HepG2 (cell line): ENCODE measurements around the gene COX4I2. TPM values are rescaled to one million over a fixed set of nuclear protein-coding genes. Genes with fewer than 3 reads are reported as not detected.

Source experiments
- GTF3A ChIP-seq: sonication (generic); formaldehyde crosslinking; conservative IDR thresholded peaks from 2 replicates; pipeline ENCODE4 v1.4.0; 2020; ENCODE audit warnings: mild to moderate bottlenecking, missing genetic modification reagents
- MZF1 ChIP-seq: sonication (generic); formaldehyde crosslinking; IDR thresholded peaks from 2 replicates; pipeline ENCODE4 v1.8.1; 2023; ENCODE audit warnings: mild to moderate bottlenecking, missing genetic modification reagents, borderline replicate concordance
- SIX4 ChIP-seq: sonication (generic); formaldehyde crosslinking; IDR thresholded peaks from 2 replicates; pipeline ENCODE4 v1.4.0; 2020; ENCODE audit warnings: missing genetic modification reagents
- SRSF9 ChIP-seq: fragments of 200-400 bp; formaldehyde crosslinking; IDR thresholded peaks from 2 replicates; pipeline ENCODE4 v1.6.1; 2018; ENCODE audit warnings: borderline replicate concordance, mild to moderate bottlenecking, low read depth, low read length; ENCODE audit not compliant: insufficient read depth, poor library complexity, severe bottlenecking
- TBX2 ChIP-seq: sonication (generic); formaldehyde crosslinking; IDR thresholded peaks from 2 replicates; pipeline ENCODE4 v1.5.0; 2020; ENCODE audit warnings: missing genetic modification reagents, mild to moderate bottlenecking, borderline replicate concordance
- ZFP1 ChIP-seq: IDR thresholded peaks from 2 replicates; pipeline ENCODE4 v1.6.1; 2016
- ZFP41 ChIP-seq: sonication (generic); formaldehyde crosslinking; IDR thresholded peaks from 2 replicates; pipeline ENCODE4 v1.4.0; 2020; ENCODE audit warnings: mild to moderate bottlenecking, missing genetic modification reagents, borderline replicate concordance
- ZNF260 ChIP-seq: sonication (generic); formaldehyde crosslinking; IDR thresholded peaks from 2 replicates; pipeline ENCODE4 v1.4.0; 2020; ENCODE audit warnings: missing genetic modification reagents, low read depth, mild to moderate bottlenecking, borderline replicate concordance
- ZNF343 ChIP-seq: sonication (generic); formaldehyde crosslinking; IDR thresholded peaks from 2 replicates; pipeline ENCODE4 v1.4.0; 2020; ENCODE audit warnings: mild to moderate bottlenecking, missing genetic modification reagents
- ZNF709 ChIP-seq: sonication (generic); formaldehyde crosslinking; IDR thresholded peaks from 2 replicates; pipeline ENCODE4 v1.5.0; 2020; ENCODE audit warnings: mild to moderate bottlenecking, missing genetic modification reagents
- polyA plus RNA-seq, 8 experiments: library from polyadenylated mRNA; depleted of rRNA in 3 of 8; stranded (reverse) in 7 of 8; unstranded in 1 of 8; fragments of >200 nt; fragmentation: Illumina TruSeq in 4 of 8; extraction: Trizol in 4 of 8; gene quantifications; 2 replicates each; pipeline versions ENCODE4 v1.2.1 to v1.2.3, GENCODE V29; 2011 to 2016; ENCODE audit warnings: low read depth in 4 of 8, missing spikeins in 1 of 8, mixed read lengths in 1 of 8; ENCODE audit not compliant: insufficient read depth in 1 of 8
- total RNA-seq, 5 experiments: library from RNA; depleted of rRNA; stranded (reverse); fragments of >200 nt; fragmentation: Illumina TruSeq; extraction: Trizol; gene quantifications; 2 replicates each; pipeline ENCODE4 v1.2.3, GENCODE V29; 2016; ENCODE audit warnings: low read depth in 1 of 5
- TF ChIP-seq, protein P1 (sequence below): sonication (generic); formaldehyde crosslinking; IDR thresholded peaks from 2 replicates; pipeline ENCODE4 v1.4.0; 2020; ENCODE audit warnings: missing genetic modification reagents, borderline replicate concordance
- TF ChIP-seq, protein P2 (sequence below): sonication (generic); formaldehyde crosslinking; IDR thresholded peaks from 2 replicates; pipeline ENCODE4 v1.4.0; 2020; ENCODE audit warnings: mild to moderate bottlenecking, missing genetic modification reagents
- TF ChIP-seq, protein P3 (sequence below): sonication (generic); formaldehyde crosslinking; IDR thresholded peaks from 2 replicates; pipeline ENCODE4 v1.4.0; 2020; ENCODE audit warnings: mild to moderate bottlenecking, missing genetic modification reagents, borderline replicate concordance
- TF ChIP-seq, protein P4 (sequence below): IDR thresholded peaks from 2 replicates; pipeline ENCODE4 v1.4.0; 2020; ENCODE audit warnings: mild to moderate bottlenecking, missing genetic modification reagents

COX4I2 gene
- total and polyA plus RNA-seq, 2 of the 13 experiments (the other 11 are each of a cell fraction or from before 2014, with no cell fraction given): 1.1 TPM; not detected in 1

DNA sequence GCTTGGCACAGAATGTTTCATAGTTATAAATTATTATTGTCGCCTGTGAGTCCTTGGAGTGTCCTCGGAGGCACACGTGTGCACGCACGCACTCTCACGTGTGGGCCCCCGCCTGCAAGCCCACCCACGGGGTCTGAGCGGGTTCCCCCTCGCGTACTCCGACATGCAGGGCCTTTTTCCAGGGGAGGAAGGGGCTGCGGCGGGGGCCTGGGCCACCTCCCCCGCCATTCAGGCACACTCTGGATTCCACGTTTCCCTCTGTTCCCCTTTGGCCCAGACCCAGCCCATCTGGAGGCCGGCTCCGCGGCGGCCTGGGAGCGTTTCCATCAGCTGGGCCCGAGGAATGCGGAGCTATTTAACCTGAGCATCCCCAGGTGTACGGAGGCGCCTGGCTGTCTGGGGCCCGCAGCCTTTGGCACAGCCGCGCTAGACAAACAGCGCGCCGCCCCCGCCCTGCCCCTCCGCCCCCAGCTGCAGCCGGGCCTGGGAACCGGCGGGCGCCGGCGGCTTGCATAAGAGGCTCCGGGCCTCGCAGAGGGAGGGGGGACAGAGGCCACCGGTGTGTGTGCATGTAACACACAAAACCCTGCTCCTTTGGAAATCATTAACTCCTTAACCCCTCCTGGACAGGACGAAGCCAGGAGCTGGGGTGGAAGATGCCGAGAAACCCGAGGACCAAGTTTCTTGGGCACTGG lies 29.3 kb upstream of the COX4I2 start (continued):
- TF ChIP-seq, protein P1, sequence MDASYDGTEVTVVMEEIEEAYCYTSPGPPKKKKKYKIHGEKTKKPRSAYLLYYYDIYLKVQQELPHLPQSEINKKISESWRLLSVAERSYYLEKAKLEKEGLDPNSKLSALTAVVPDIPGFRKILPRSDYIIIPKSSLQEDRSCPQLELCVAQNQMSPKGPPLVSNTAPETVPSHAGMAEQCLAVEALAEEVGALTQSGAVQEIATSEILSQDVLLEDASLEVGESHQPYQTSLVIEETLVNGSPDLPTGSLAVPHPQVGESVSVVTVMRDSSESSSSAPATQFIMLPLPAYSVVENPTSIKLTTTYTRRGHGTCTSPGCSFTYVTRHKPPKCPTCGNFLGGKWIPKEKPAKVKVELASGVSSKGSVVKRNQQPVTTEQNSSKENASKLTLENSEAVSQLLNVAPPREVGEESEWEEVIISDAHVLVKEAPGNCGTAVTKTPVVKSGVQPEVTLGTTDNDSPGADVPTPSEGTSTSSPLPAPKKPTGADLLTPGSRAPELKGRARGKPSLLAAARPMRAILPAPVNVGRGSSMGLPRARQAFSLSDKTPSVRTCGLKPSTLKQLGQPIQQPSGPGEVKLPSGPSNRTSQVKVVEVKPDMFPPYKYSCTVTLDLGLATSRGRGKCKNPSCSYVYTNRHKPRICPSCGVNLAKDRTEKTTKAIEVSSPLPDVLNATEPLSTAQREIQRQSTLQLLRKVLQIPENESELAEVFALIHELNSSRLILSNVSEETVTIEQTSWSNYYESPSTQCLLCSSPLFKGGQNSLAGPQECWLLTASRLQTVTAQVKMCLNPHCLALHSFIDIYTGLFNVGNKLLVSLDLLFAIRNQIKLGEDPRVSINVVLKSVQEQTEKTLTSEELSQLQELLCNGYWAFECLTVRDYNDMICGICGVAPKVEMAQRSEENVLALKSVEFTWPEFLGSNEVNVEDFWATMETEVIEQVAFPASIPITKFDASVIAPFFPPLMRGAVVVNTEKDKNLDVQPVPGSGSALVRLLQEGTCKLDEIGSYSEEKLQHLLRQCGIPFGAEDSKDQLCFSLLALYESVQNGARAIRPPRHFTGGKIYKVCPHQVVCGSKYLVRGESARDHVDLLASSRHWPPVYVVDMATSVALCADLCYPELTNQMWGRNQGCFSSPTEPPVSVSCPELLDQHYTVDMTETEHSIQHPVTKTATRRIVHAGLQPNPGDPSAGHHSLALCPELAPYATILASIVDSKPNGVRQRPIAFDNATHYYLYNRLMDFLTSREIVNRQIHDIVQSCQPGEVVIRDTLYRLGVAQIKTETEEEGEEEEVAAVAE (CRISPR knock-in tag): peak; percentile 72; the same call in 1 of the 2 replicates
- TF ChIP-seq SIX4 (CRISPR knock-in tag) (peak; percentile 97), ZFP1 (CRISPR knock-in tag) (peak; percentile 97; the same call in 1 of the 2 replicates), ZNF709 (peak; percentile 98), MZF1 (CRISPR knock-in tag) (peak; percentile 97; the same call in 1 of the 2 replicates), ZNF260 (CRISPR knock-in tag) (no peak), ZNF343 (CRISPR knock-in tag) (no peak; the same call in none of the 2 replicates), TBX2 (peak; percentile 100), ZFP41 (CRISPR knock-in tag) (no peak), SRSF9 (no peak), GTF3A (CRISPR knock-in tag) (peak; percentile 99)
- TF ChIP-seq, protein P2, sequence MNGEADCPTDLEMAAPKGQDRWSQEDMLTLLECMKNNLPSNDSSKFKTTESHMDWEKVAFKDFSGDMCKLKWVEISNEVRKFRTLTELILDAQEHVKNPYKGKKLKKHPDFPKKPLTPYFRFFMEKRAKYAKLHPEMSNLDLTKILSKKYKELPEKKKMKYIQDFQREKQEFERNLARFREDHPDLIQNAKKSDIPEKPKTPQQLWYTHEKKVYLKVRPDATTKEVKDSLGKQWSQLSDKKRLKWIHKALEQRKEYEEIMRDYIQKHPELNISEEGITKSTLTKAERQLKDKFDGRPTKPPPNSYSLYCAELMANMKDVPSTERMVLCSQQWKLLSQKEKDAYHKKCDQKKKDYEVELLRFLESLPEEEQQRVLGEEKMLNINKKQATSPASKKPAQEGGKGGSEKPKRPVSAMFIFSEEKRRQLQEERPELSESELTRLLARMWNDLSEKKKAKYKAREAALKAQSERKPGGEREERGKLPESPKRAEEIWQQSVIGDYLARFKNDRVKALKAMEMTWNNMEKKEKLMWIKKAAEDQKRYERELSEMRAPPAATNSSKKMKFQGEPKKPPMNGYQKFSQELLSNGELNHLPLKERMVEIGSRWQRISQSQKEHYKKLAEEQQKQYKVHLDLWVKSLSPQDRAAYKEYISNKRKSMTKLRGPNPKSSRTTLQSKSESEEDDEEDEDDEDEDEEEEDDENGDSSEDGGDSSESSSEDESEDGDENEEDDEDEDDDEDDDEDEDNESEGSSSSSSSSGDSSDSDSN (CRISPR knock-in tag): peak; percentile 99
- TF ChIP-seq, protein P3, sequence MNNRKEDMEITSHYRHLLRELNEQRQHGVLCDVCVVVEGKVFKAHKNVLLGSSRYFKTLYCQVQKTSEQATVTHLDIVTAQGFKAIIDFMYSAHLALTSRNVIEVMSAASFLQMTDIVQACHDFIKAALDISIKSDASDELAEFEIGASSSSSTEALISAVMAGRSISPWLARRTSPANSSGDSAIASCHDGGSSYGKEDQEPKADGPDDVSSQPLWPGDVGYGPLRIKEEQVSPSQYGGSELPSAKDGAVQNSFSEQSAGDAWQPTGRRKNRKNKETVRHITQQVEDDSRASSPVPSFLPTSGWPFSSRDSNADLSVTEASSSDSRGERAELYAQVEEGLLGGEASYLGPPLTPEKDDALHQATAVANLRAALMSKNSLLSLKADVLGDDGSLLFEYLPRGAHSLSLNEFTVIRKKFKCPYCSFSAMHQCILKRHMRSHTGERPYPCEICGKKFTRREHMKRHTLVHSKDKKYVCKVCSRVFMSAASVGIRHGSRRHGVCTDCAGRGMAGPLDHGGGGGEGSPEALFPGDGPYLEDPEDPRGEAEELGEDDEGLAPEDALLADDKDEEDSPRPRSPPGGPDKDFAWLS (CRISPR knock-in tag): peak; percentile 94; the same call in 1 of the 2 replicates
- TF ChIP-seq, protein P4, sequence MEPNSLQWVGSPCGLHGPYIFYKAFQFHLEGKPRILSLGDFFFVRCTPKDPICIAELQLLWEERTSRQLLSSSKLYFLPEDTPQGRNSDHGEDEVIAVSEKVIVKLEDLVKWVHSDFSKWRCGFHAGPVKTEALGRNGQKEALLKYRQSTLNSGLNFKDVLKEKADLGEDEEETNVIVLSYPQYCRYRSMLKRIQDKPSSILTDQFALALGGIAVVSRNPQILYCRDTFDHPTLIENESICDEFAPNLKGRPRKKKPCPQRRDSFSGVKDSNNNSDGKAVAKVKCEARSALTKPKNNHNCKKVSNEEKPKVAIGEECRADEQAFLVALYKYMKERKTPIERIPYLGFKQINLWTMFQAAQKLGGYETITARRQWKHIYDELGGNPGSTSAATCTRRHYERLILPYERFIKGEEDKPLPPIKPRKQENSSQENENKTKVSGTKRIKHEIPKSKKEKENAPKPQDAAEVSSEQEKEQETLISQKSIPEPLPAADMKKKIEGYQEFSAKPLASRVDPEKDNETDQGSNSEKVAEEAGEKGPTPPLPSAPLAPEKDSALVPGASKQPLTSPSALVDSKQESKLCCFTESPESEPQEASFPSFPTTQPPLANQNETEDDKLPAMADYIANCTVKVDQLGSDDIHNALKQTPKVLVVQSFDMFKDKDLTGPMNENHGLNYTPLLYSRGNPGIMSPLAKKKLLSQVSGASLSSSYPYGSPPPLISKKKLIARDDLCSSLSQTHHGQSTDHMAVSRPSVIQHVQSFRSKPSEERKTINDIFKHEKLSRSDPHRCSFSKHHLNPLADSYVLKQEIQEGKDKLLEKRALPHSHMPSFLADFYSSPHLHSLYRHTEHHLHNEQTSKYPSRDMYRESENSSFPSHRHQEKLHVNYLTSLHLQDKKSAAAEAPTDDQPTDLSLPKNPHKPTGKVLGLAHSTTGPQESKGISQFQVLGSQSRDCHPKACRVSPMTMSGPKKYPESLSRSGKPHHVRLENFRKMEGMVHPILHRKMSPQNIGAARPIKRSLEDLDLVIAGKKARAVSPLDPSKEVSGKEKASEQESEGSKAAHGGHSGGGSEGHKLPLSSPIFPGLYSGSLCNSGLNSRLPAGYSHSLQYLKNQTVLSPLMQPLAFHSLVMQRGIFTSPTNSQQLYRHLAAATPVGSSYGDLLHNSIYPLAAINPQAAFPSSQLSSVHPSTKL (CRISPR knock-in tag): peak; percentile 100
